PFSK-1 (cell line): ENCODE results near the gene DAB2IP.

ENCODE experiments used
- POLR2AphosphoS5 ChIP-seq: IDR thresholded peaks from 2 replicates; pipeline ENCODE4 v1.6.1; 2012; ENCODE audit warnings: low read depth, mild to moderate bottlenecking, control low read depth, low read length, moderate library complexity
- TAF1 ChIP-seq: IDR thresholded peaks from 2 replicates; pipeline ENCODE4 v1.6.1; 2012; ENCODE audit warnings: low read length, control low read depth, borderline replicate concordance; ENCODE audit not compliant: insufficient read depth

DNA sequence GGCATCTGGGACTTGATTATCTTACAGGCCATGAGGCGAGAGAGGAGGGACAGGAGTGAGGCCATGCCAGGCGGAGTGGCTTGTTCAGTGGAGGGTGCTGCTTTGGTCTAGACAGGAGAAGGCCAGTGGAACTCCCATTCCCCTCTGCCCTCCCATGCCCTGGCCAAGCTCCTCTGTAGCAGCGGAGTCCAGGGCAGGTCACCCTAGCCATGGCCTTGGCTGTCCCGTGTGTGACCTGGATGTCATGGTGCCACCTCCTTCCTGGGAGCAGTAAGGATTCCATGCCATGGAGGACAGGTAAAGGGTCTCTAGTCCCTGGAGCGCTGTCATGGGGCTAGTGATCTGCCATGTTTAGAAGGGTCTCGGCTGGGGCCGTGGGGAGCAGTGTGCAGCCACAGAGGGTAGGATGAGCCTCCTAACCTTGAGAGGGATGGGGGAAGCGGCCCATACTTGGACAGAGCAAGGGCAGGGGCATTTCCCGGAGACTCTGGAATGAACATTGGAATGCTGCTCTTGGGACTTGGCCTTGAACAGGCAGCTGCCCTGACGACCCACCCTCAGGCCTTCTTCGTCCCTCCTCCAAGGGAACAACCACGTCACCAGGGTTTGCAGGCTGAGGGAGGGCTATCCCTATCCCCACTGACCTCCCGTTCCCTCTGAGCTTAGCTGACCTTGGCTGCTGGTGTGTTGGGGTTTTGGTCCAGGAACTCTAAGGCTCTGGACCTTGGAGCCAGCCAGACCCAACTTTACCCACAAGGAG is 100.4 kb downstream of the DAB2IP start:
- no peak for TF ChIP-seq TAF1
- no peak for TF ChIP-seq POLR2AphosphoS5
